HEK293 (cell line): ENCODE measurements around the gene NRP1.

Experiments
- CTCF ChIA-PET: fragments of 350-600 bp; formaldehyde crosslinking; extraction: SDS; loops from one replicate; lab custom pipeline; 2021; ENCODE audit warnings: antibody characterized with exemption; lab: Yijun Ruan, JAX
- POLR2A ChIA-PET: fragments of 300-600 bp; formaldehyde crosslinking; extraction: SDS; loops from one replicate; lab custom pipeline; 2020; ENCODE audit warnings: antibody characterized with exemption, inconsistent platforms; lab: Yijun Ruan, JAX
- H3K27ac ChIP-seq: fragments of 200-500 bp; sonication (Bioruptor generic); 2 replicates; pipeline ENCODE4 v1.5.1; 2014; ENCODE audit warnings: low read depth, low read length, control low read depth, inconsistent platforms; ENCODE audit errors: extremely low read depth
- H3K36me3 ChIP-seq, 2 experiments: fragments of 200-500 bp in 1 of 2; sonication (Bioruptor generic) in 1 of 2; 1 replicate in 1 of 2; 2 replicates in 1 of 2; pipeline ENCODE4 v1.5.1; 2014 to 2017; ENCODE audit warnings: inconsistent platforms in 2 of 2, low read length in 2 of 2; ENCODE audit not compliant: control insufficient read depth in 2 of 2, insufficient read depth in 1 of 2
- H3K4me1 ChIP-seq: fragments of 200-500 bp; sonication (Bioruptor generic); 2 replicates; pipeline ENCODE4 v1.5.1; 2014; ENCODE audit warnings: mild to moderate bottlenecking, low read length, inconsistent platforms; ENCODE audit not compliant: control insufficient read depth, insufficient read depth
- H3K4me3 ChIP-seq: 2 replicates; pipeline ENCODE4 v1.5.1; 2011; ENCODE audit warnings: low read depth, mild to moderate bottlenecking, control low read depth, low read length, moderate library complexity
- H3K9me3 ChIP-seq: fragments of 200-500 bp; sonication (Bioruptor generic); 2 replicates; pipeline ENCODE4 v1.5.1; 2014; ENCODE audit warnings: low read depth, low read length, inconsistent platforms; ENCODE audit not compliant: control insufficient read depth, insufficient read depth
- AEBP2 ChIP-seq: fragments of 450-650 bp; formaldehyde crosslinking; IDR thresholded peaks from 2 replicates; pipeline ENCODE4 v1.5.1; 2016; ENCODE audit warnings: missing biosample characterization, missing genetic modification characterization, borderline replicate concordance
- BCL6B ChIP-seq: fragments of 450-650 bp; formaldehyde crosslinking; IDR thresholded peaks from 2 replicates; pipeline ENCODE4 v1.5.1; 2017; ENCODE audit warnings: missing biosample characterization, missing genetic modification characterization
- EGR2 ChIP-seq: fragments of 450-650 bp; formaldehyde crosslinking; IDR thresholded peaks from 2 replicates; pipeline ENCODE4 v1.5.1; 2016; ENCODE audit warnings: low read depth, missing biosample characterization, missing genetic modification characterization
- FEZF1 ChIP-seq: fragments of 450-650 bp; formaldehyde crosslinking; IDR thresholded peaks from 2 replicates; pipeline ENCODE4 v1.5.1; 2016; ENCODE audit warnings: missing biosample characterization, missing genetic modification characterization
- IKZF3 ChIP-seq: fragments of 450-650 bp; IDR thresholded peaks from 2 replicates; pipeline ENCODE4 v1.5.0; 2018; ENCODE audit warnings: missing biosample characterization, mild to moderate bottlenecking, missing genetic modification characterization, moderate library complexity
- KLF8 ChIP-seq: fragments of 450-650 bp; formaldehyde crosslinking; IDR thresholded peaks from 2 replicates; pipeline ENCODE4 v1.5.1; 2016; ENCODE audit warnings: missing biosample characterization, missing genetic modification characterization
- MYNN ChIP-seq: fragments of 450-650 bp; formaldehyde crosslinking; IDR thresholded peaks from 2 replicates; pipeline ENCODE4 v1.5.1; 2016; ENCODE audit warnings: missing biosample characterization, missing genetic modification characterization, borderline replicate concordance
- OSR2 ChIP-seq: fragments of 450-650 bp; formaldehyde crosslinking; IDR thresholded peaks from 2 replicates; pipeline ENCODE4 v1.5.1; 2016; ENCODE audit warnings: missing biosample characterization, missing genetic modification characterization
- OVOL3 ChIP-seq: fragments of 450-650 bp; formaldehyde crosslinking; IDR thresholded peaks from 2 replicates; pipeline ENCODE4 v1.5.1; 2016; ENCODE audit warnings: missing biosample characterization, missing genetic modification characterization
- PRDM6 ChIP-seq: fragments of 450-650 bp; formaldehyde crosslinking; IDR thresholded peaks from 2 replicates; pipeline ENCODE4 v1.5.1; 2017; ENCODE audit warnings: missing biosample characterization, missing genetic modification characterization
- TCF7L2 ChIP-seq: IDR thresholded peaks from 2 replicates; pipeline ENCODE4 v1.6.1; 2011; ENCODE audit warnings: low read depth, mild to moderate bottlenecking, inconsistent platforms, low read length, moderate library complexity, borderline replicate concordance
- YY1 ChIP-seq: fragments of 450-650 bp; formaldehyde crosslinking; IDR thresholded peaks from 2 replicates; pipeline ENCODE4 v1.5.1; 2018; ENCODE audit warnings: missing biosample characterization, missing genetic modification characterization
- ZBTB11 ChIP-seq: fragments of 450-650 bp; formaldehyde crosslinking; conservative IDR thresholded peaks from 2 replicates; pipeline ENCODE4 v1.5.1; 2016; ENCODE audit warnings: low read depth, missing biosample characterization, missing genetic modification characterization
- ZFHX2 ChIP-seq: fragments of 450-650 bp; formaldehyde crosslinking; conservative IDR thresholded peaks from 2 replicates; pipeline ENCODE4 v1.5.1; 2016; ENCODE audit warnings: missing biosample characterization, missing genetic modification characterization
- ZFP3 ChIP-seq: fragments of 450-650 bp; formaldehyde crosslinking; IDR thresholded peaks from 2 replicates; pipeline ENCODE4 v1.5.1; 2016; ENCODE audit warnings: low read depth, missing biosample characterization, missing genetic modification characterization
- ZFP37 ChIP-seq: fragments of 450-650 bp; formaldehyde crosslinking; IDR thresholded peaks from 2 replicates; pipeline ENCODE4 v1.5.1; 2016; ENCODE audit warnings: missing biosample characterization, missing genetic modification characterization
- ZNF114 ChIP-seq: fragments of 450-650 bp; formaldehyde crosslinking; IDR thresholded peaks from 2 replicates; pipeline ENCODE4 v1.5.0; 2017; ENCODE audit warnings: missing biosample characterization, missing genetic modification characterization
- ZNF138 ChIP-seq: fragments of 450-650 bp; formaldehyde crosslinking; IDR thresholded peaks from 2 replicates; pipeline ENCODE4 v1.5.1; 2016; ENCODE audit warnings: missing biosample characterization, missing genetic modification characterization, borderline replicate concordance
- ZNF155 ChIP-seq: fragments of 450-650 bp; formaldehyde crosslinking; IDR thresholded peaks from 2 replicates; pipeline ENCODE4 v1.5.1; 2016; ENCODE audit warnings: missing biosample characterization, missing genetic modification characterization
- ZNF37A ChIP-seq: fragments of 450-650 bp; IDR thresholded peaks from 2 replicates; pipeline ENCODE4 v1.5.1; 2018; ENCODE audit warnings: missing biosample characterization, missing genetic modification characterization
- ZNF549 ChIP-seq: fragments of 450-650 bp; IDR thresholded peaks from 2 replicates; pipeline ENCODE4 v1.5.1; 2018; ENCODE audit warnings: missing biosample characterization, missing genetic modification characterization, mild to moderate bottlenecking, inconsistent platforms, moderate library complexity
- ZNF585B ChIP-seq: fragments of 450-650 bp; formaldehyde crosslinking; IDR thresholded peaks from 2 replicates; pipeline ENCODE4 v1.5.1; 2016; ENCODE audit warnings: missing biosample characterization, missing genetic modification characterization
- ZNF629 ChIP-seq: fragments of 450-650 bp; formaldehyde crosslinking; IDR thresholded peaks from 2 replicates; pipeline ENCODE4 v1.5.1; 2017; ENCODE audit warnings: missing biosample characterization, missing genetic modification characterization
- ZNF843 ChIP-seq: fragments of 450-650 bp; formaldehyde crosslinking; IDR thresholded peaks from 2 replicates; pipeline ENCODE4 v1.5.1; 2016; ENCODE audit warnings: missing biosample characterization, missing genetic modification characterization
- ZXDB ChIP-seq: fragments of 450-650 bp; formaldehyde crosslinking; IDR thresholded peaks from 2 replicates; pipeline ENCODE4 v1.5.1; 2016; ENCODE audit warnings: missing biosample characterization, missing genetic modification characterization

NRP1 gene

GRCh38 chr10:33240258-33240657 is 94.2 kb downstream of the NRP1 start:
- TF ChIP-seq AEBP2 = no peak
- TF ChIP-seq OSR2 (tag by site-specific recombination) = peak; percentile 42; the same call in 1 of the 2 replicates
- TF ChIP-seq ZNF114 (tag by site-specific recombination) = no peak
- no peak for TF ChIP-seq ZNF629 (tag by site-specific recombination)
- no peak for TF ChIP-seq ZNF138 (tag by site-specific recombination)
- no peak for TF ChIP-seq ZNF549 (tag by site-specific recombination)
- TF ChIP-seq ZFHX2 (tag by site-specific recombination) = no peak
- no peak for TF ChIP-seq ZNF155 (tag by site-specific recombination)
- 0 out of 2 replicates have a peak, but pooled peaks have one; percentile 36 for TF ChIP-seq IKZF3
- peak; percentile 79; the same call in 1 of the 2 replicates for TF ChIP-seq FEZF1 (tag by site-specific recombination)
- TF ChIP-seq ZNF843 (tag by site-specific recombination) = peak; percentile 83
- TF ChIP-seq ZFP3 (tag by site-specific recombination) = no peak
- TF ChIP-seq TCF7L2 = peak; percentile 28; the same call in 1 of the 2 replicates
- TF ChIP-seq BCL6B = no peak
- TF ChIP-seq EGR2 (tag by site-specific recombination) = no peak
- TF ChIP-seq YY1 (tag by site-specific recombination) = no peak
- TF ChIP-seq OVOL3 (tag by site-specific recombination) = 0 out of 2 replicates have a peak, but pooled peaks have one; percentile 51
- peak; percentile 69; the same call in 1 of the 2 replicates for TF ChIP-seq ZXDB (tag by site-specific recombination)
- TF ChIP-seq KLF8 (tag by site-specific recombination) = no peak
- TF ChIP-seq PRDM6 = peak; percentile 60; the same call in 1 of the 2 replicates
- TF ChIP-seq MYNN (tag by site-specific recombination) = no peak
- TF ChIP-seq ZBTB11 (tag by site-specific recombination) = no peak
- no peak for TF ChIP-seq ZFP37
- no peak for TF ChIP-seq ZNF585B (tag by site-specific recombination)
- no peak for TF ChIP-seq ZNF37A
- no peaks in the 10 kb centered on the region for H3K9me3 ChIP-seq
- no peak overlapping the region for H3K4me3 ChIP-seq
- POLR2A ChIA-PET = no interaction called here
- CTCF ChIA-PET = interaction anchor here (0.7 to 1.9 kb wide), 2 partner anchors 47 to 85 kb away, joined by 3 to 7 read pairs; no protein-coding TSS in a partner anchor
- H3K36me3 ChIP-seq = peaks cover 0 to 4% of the 10 kb centered on the region in 2 experiments; a peak in 2 of 3 replicates
- H3K27ac ChIP-seq = no peak overlapping the region
- peaks cover 14% of the 10 kb centered on the region for H3K4me1 ChIP-seq
